ENCODE measurements around the gene LDLRAD1. TPM values are rescaled to one million over a fixed set of nuclear protein-coding genes. Genes with fewer than 3 reads are reported as not detected.
A peak's percentile ranks its signal among the peaks of the same experiment; 100 is the strongest.

The LDLRAD1 gene
- total RNA-seq, 1 experiment from 2014 or later = not detected

GRCh38 chr1:53959664-53960250 lies 58.2 kb downstream of the LDLRAD1 start:
- no peaks in the 10 kb centered on the region for H3K23me2 ChIP-seq (ENCODE audit: insufficient read length, low read depth, low read length, poor library complexity, severe bottlenecking)
- H3K9me3 ChIP-seq (ENCODE audit: control insufficient read depth, low read depth, low read length) = no peaks in the 10 kb centered on the region
- no peaks in the 10 kb centered on the region for H3K79me2 ChIP-seq (ENCODE audit: insufficient read depth, low read length)
- no peak overlapping the region for H3K23ac ChIP-seq (ENCODE audit: insufficient read length, low read depth, low read length)
- H3K27me3 Mint-ChIP-seq (ENCODE audit: low read depth) = no peaks in the 10 kb centered on the region
- H3K14ac ChIP-seq (ENCODE audit: insufficient read depth, low read length) = no peak overlapping the region
- no peak overlapping the region for H2BK120ac ChIP-seq (ENCODE audit: low read depth, low read length, poor library complexity, severe bottlenecking)
- no peak overlapping the region for H4K5ac ChIP-seq (ENCODE audit: insufficient read length, low read depth, low read length)
- TF ChIP-seq, protein P1, sequence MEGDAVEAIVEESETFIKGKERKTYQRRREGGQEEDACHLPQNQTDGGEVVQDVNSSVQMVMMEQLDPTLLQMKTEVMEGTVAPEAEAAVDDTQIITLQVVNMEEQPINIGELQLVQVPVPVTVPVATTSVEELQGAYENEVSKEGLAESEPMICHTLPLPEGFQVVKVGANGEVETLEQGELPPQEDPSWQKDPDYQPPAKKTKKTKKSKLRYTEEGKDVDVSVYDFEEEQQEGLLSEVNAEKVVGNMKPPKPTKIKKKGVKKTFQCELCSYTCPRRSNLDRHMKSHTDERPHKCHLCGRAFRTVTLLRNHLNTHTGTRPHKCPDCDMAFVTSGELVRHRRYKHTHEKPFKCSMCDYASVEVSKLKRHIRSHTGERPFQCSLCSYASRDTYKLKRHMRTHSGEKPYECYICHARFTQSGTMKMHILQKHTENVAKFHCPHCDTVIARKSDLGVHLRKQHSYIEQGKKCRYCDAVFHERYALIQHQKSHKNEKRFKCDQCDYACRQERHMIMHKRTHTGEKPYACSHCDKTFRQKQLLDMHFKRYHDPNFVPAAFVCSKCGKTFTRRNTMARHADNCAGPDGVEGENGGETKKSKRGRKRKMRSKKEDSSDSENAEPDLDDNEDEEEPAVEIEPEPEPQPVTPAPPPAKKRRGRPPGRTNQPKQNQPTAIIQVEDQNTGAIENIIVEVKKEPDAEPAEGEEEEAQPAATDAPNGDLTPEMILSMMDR (conservative IDR thresholded peaks at IDR 0.05) = peak; percentile 74
- no peak overlapping the region for H3K4me3 Mint-ChIP-seq
- H2BK15ac ChIP-seq (ENCODE audit: low read depth, low read length) = no peak overlapping the region
- H3K79me1 ChIP-seq (ENCODE audit: insufficient read depth, low read depth, low read length, poor library complexity, severe bottlenecking) = no peaks in the 10 kb centered on the region
- H4K20me1 ChIP-seq (ENCODE audit: control insufficient read depth, insufficient read depth, insufficient read length) = no peaks in the 10 kb centered on the region
- no peak overlapping the region for H4K91ac ChIP-seq (ENCODE audit: insufficient read length, low read depth, low read length)
- H3K4me2 ChIP-seq (ENCODE audit: insufficient read depth, insufficient read length, low read length) = no peak overlapping the region
- no peak overlapping the region for H3T11ph ChIP-seq (ENCODE audit: low read length)
- H2AK5ac ChIP-seq (ENCODE audit: insufficient read length, low read length) = no peak overlapping the region
- no peak overlapping the region for H3K27ac Mint-ChIP-seq
- no peak overlapping the region for H3K18ac ChIP-seq (ENCODE audit: insufficient read length, low read depth, low read length)
- no peak overlapping the region for H3K9ac ChIP-seq (ENCODE audit: extremely low read depth, insufficient read length, low read length)
- no peak overlapping the region for H2BK12ac ChIP-seq (ENCODE audit: insufficient read length, low read depth, low read length)
- H2BK20ac ChIP-seq (ENCODE audit: low read depth, low read length, poor library complexity, severe bottlenecking) = no peak overlapping the region
- H3K56ac ChIP-seq (ENCODE audit: insufficient read length, low read depth, low read length) = no peak overlapping the region
- no peak for DNase-seq
- H2BK5ac ChIP-seq (ENCODE audit: insufficient read length, low read length) = no peak overlapping the region
- H3K36me3 Mint-ChIP-seq (ENCODE audit: insufficient read depth in 1 of 3, low read depth in 3 of 3) = peaks cover 20 to 53% (median 51%) of the 10 kb centered on the region in 3 experiments; a peak in 6 of 7 replicates
- peaks cover 2% of the 10 kb centered on the region; the same call in 1 of the 2 replicates for H3K4me1 ChIP-seq (ENCODE audit: insufficient read depth, low read length)
- no peak overlapping the region for H3K27ac ChIP-seq (ENCODE audit: insufficient read length, low read depth, low read length)
- no peak overlapping the region for H2AFZ ChIP-seq (ENCODE audit: low read length)
- H4K8ac ChIP-seq (replicated peaks; ENCODE audit: insufficient read length, low read depth, low read length) = no peak overlapping the region
- no peaks in the 10 kb centered on the region for H3K9me3 Mint-ChIP-seq
- H3K27me3 ChIP-seq (ENCODE audit: insufficient read depth, low read length) = no peaks in the 10 kb centered on the region
- H3K4ac ChIP-seq (ENCODE audit: low read depth, low read length) = no peak overlapping the region
- H3K4me1 Mint-ChIP-seq = peaks cover 26% of the 10 kb centered on the region in 2 experiments

Small RNAs within 50 kb of the gene (microRNA-seq; reads per million reads assigned to microRNA genes)
- gene MIR4781 (ENCODE audit: borderline microRNAs expressed) = not detected

Other genes with a start within 250 kb of the LDLRAD1 start
- 49.3 and 50.2 TPM in 2 replicates for gene NDC1, start 179.9 kb downstream of the LDLRAD1 start, total RNA-seq (2021)
- 29.1 and 33.1 TPM in 2 replicates for gene YIPF1, start 128.4 kb downstream of the LDLRAD1 start, total RNA-seq (2021)
- not detected in 2 replicates for gene DIO1, start 124.0 kb downstream of the LDLRAD1 start, total RNA-seq (2021)
- 33.6 and 36.8 TPM in 2 replicates for gene IFT25, start 72.5 kb downstream of the LDLRAD1 start, total RNA-seq (2021)
- gene LRRC42, start 71.8 kb downstream of the LDLRAD1 start, total RNA-seq (2021) = 36.3 and 38.2 TPM in 2 replicates
- 111 and 131 TPM in 2 replicates for gene TMEM59, start 35.0 kb upstream of the LDLRAD1 start, total RNA-seq (2021)
- gene TCEANC2, start 35.4 kb upstream of the LDLRAD1 start, total RNA-seq (2021) = 4.8 and 5.3 TPM in 2 replicates
- gene CDCP2, start 134.8 kb upstream of the LDLRAD1 start, total RNA-seq (2021) = not detected in 2 replicates
- 12.3 and 12.6 TPM in 2 replicates for gene CYB5RL, start 181.8 kb upstream of the LDLRAD1 start, total RNA-seq (2021)
- gene MRPL37, start 182.0 kb upstream of the LDLRAD1 start, total RNA-seq (2021) = 123 and 125 TPM in 2 replicates

Measured in H9 (cell line).